ENCODE measurements around the gene ERP27. TPM values are rescaled to one million over a fixed set of nuclear protein-coding genes. Genes with fewer than 3 reads are reported as not detected.

Gene ERP27
- total and polyA plus RNA-seq, 10 donors: 1.3 to 6.4 (median 3.8) TPM

GRCh38 chr12:14948672-14949071 lies 10.3 kb upstream of the ERP27 start:
- Histone ChIP-seq H3K4me3 (peak overlapping the region in 4 of 8 donors; percentile 4 to 61 (median 7)), H3K27me3 (replicated peaks in 1 of 7) (no peaks in the 10 kb centered on the region), H3K9me3 (no peaks in the 10 kb centered on the region), H3K27ac (peak overlapping the region; percentile 0 to 94 (median 88)), H3K4me1 (peaks cover 52 to 95% (median 73%) of the 10 kb centered on the region in 6 donors), H3K36me3 (peaks cover 2 to 79% (median 57%) of the 10 kb centered on the region in 6 donors)
- WGBS, 5 donors: 0 to 5% (median 4%) methylated on average over 3 of the region's 3 CpGs
- TF ChIP-seq POLR2AphosphoS5 (IDR thresholded peaks at IDR 0.05): peak in 1 of 3 donors; percentile 89
- no peak for TF ChIP-seq CTCF (IDR thresholded peaks at IDR 0.05 in 8 of 11, conservative IDR thresholded peaks at IDR 0.05 in 3 of 11)
- no peak for DNase-seq
- intact Hi-C loops (cut with DNase I; ENCODE audit: low total_unique reads): no loop called here

GRCh38 chr12:14946861-14947260 lies 8.5 kb upstream of the ERP27 start:
- DNase-seq: no peak
- H3K36me3 ChIP-seq: peaks cover 2 to 97% (median 75%) of the 10 kb centered on the region in 6 donors
- WGBS, 5 donors: 89 to 100% (median 97%) methylated on average over 1 of the region's 1 CpG
- H3K9me3 ChIP-seq: no peaks in the 10 kb centered on the region
- no peaks in the 10 kb centered on the region for H3K27me3 ChIP-seq (replicated peaks in 1 of 7)
- intact Hi-C loops (cut with DNase I; ENCODE audit: low total_unique reads): no loop called here
- H3K4me1 ChIP-seq: peaks cover 35 to 77% (median 54%) of the 10 kb centered on the region in 6 donors
- no peak overlapping the region for H3K4me3 ChIP-seq
- H3K27ac ChIP-seq: peak overlapping the region in 7 of 8 donors; percentile 10 to 94 (median 66)
- no peak for TF ChIP-seq POLR2AphosphoS5 (IDR thresholded peaks at IDR 0.05)
- no peak for TF ChIP-seq CTCF (IDR thresholded peaks at IDR 0.05 in 8 of 11, conservative IDR thresholded peaks at IDR 0.05 in 3 of 11)
- no peak for TF ChIP-seq POLR2A (IDR thresholded peaks at IDR 0.05)

GRCh38 chr12:14946162-14946561 lies 7.8 kb upstream of the ERP27 start:
- peaks cover 28 to 70% (median 47%) of the 10 kb centered on the region in 6 donors for H3K4me1 ChIP-seq
- WGBS, 5 donors: 81 to 88% (median 83%) methylated on average over 2 of the region's 2 CpGs

More at GRCh38 chr12:14946162-14946561, 7.8 kb upstream of the ERP27 start:
- peaks cover 2 to 100% (median 81%) of the 10 kb centered on the region in 6 donors for H3K36me3 ChIP-seq
- no peaks in the 10 kb centered on the region for H3K9me3 ChIP-seq
- TF ChIP-seq POLR2AphosphoS5 (IDR thresholded peaks at IDR 0.05) (no peak), POLR2A (IDR thresholded peaks at IDR 0.05) (no peak), CTCF (IDR thresholded peaks at IDR 0.05 in 8 of 11, conservative IDR thresholded peaks at IDR 0.05 in 3 of 11) (no peak)
- intact Hi-C loops (cut with DNase I; ENCODE audit: low total_unique reads): no loop called here
- peak overlapping the region in 7 of 8 donors; percentile 10 to 94 (median 66) for H3K27ac ChIP-seq
- H3K4me3 ChIP-seq: no peak overlapping the region
- DNase-seq: no peak
- no peaks in the 10 kb centered on the region for H3K27me3 ChIP-seq (replicated peaks in 1 of 7)
